Measurements from ENCODE around the gene GNAS-AS1.

GNAS-AS1 gene

GRCh38 chr20:58810116-58810878 lies 40.4 kb downstream of the GNAS-AS1 start:
- no peak for DNase-seq (ENCODE audit: low read depth in 2 of 2)

- DNase-seq (ENCODE audit: low read depth in 2 of 2), result no peak
Observed at GRCh38 chr20:58808271-58809046, 42.2 kb downstream of the GNAS-AS1 start.

GRCh38 chr20:58807801-58808200 lies 42.9 kb downstream of the GNAS-AS1 start:
- no peak for DNase-seq (ENCODE audit: low read depth in 2 of 2)

GRCh38 chr20:58803533-58803932 lies 47.2 kb downstream of the GNAS-AS1 start:
- DNase-seq (ENCODE audit: low read depth in 2 of 2), result no peak

- DNase-seq (ENCODE audit: low read depth in 2 of 2), result no peak
Observed at GRCh38 chr20:58802061-58802460, 48.6 kb downstream of the GNAS-AS1 start.

GRCh38 chr20:58800134-58800871 lies 50.4 kb downstream of the GNAS-AS1 start:
- no peak for DNase-seq (ENCODE audit: low read depth in 2 of 2)

GRCh38 chr20:58797371-58798338 lies 53.0 kb downstream of the GNAS-AS1 start:
- no peak for DNase-seq (ENCODE audit: low read depth in 2 of 2)

- no peak for DNase-seq (ENCODE audit: low read depth in 2 of 2)
Observed at GRCh38 chr20:58795923-58796245, 54.8 kb downstream of the GNAS-AS1 start.

GRCh38 chr20:58795181-58795922 lies 55.4 kb downstream of the GNAS-AS1 start:
- DNase-seq (ENCODE audit: low read depth in 2 of 2), result no peak

- no peak for DNase-seq (ENCODE audit: low read depth in 2 of 2)
Observed at GRCh38 chr20:58794510-58795180, 56.1 kb downstream of the GNAS-AS1 start.

GRCh38 chr20:58793512-58794420 lies 56.9 kb downstream of the GNAS-AS1 start:
- no peak for DNase-seq (ENCODE audit: low read depth in 2 of 2)

GRCh38 chr20:58792426-58792825 lies 58.3 kb downstream of the GNAS-AS1 start:
- DNase-seq (ENCODE audit: low read depth in 2 of 2), result no peak

GRCh38 chr20:58791286-58791685 lies 59.4 kb downstream of the GNAS-AS1 start:
- DNase-seq (ENCODE audit: low read depth in 2 of 2), result no peak

GRCh38 chr20:58790454-58790853 lies 60.2 kb downstream of the GNAS-AS1 start:
- no peak for DNase-seq (ENCODE audit: low read depth in 2 of 2)

GRCh38 chr20:58788896-58789544 lies 61.7 kb downstream of the GNAS-AS1 start:
- DNase-seq (ENCODE audit: low read depth in 2 of 2), result no peak

GRCh38 chr20:58787211-58788005 lies 63.3 kb downstream of the GNAS-AS1 start:
- DNase-seq (ENCODE audit: low read depth in 2 of 2), result no peak

GRCh38 chr20:58784321-58785074 lies 66.2 kb downstream of the GNAS-AS1 start:
- DNase-seq (ENCODE audit: low read depth in 2 of 2), result no peak
